ENCODE data around the gene DTNB. TPM values are rescaled to one million over a fixed set of nuclear protein-coding genes. Genes with fewer than 3 reads are reported as not detected.
A peak's percentile ranks its signal among the peaks of the same experiment; 100 is the strongest.
"Not testable (repeated sequence)": the region's sequence is repeated elsewhere in the genome, so short reads cannot be mapped to it uniquely, and the experiment has no call there.

Gene DTNB
- total and polyA plus RNA-seq, 2 donors (not counting 3 experiments of a cell fraction or from before 2014, with no cell fraction given): 11.5 to 17.0 TPM

- H3K79me2 ChIP-seq (ENCODE audit: control insufficient read depth, insufficient read depth, low read length): no peaks in the 10 kb centered on the region
- H3K4me2 ChIP-seq (ENCODE audit: insufficient read depth, low read length): no peak overlapping the region
- no peaks in the 10 kb centered on the region for H3K27me3 ChIP-seq (ENCODE audit: control insufficient read depth in 2 of 2, insufficient read depth in 2 of 2, low read length in 2 of 2)
- ChIA-PET POLR2A (no interaction called here), CTCF (interaction anchor here (1.0 to 1.2 kb wide), 2 partner anchors 9 to 62 kb away, joined by 3 to 7 read pairs; no protein-coding TSS in a partner anchor)
- no TSS peak for BruUV-seq (replicated peaks)
- dilution Hi-C loops (cut with MboI; ENCODE audit: extremely low pct_ligation_motif_present, low sequenced_read_pairs) (no loop called here), intact Hi-C loops (cut with micrococcal nuclease) (no loop called here)
- no peaks in the 10 kb centered on the region for H3K36me3 ChIP-seq (ENCODE audit: control insufficient read depth in 2 of 2, extremely low read depth in 1 of 2, insufficient read depth in 2 of 2, low read length in 2 of 2)
- peak; percentile 34 for DNase-seq (ENCODE audit: low read depth, low spot score)
- H3K9ac ChIP-seq (replicated peaks; ENCODE audit: extremely low read depth, insufficient read depth, low read length): no peak overlapping the region
- no peaks in the 10 kb centered on the region for H3K9me3 ChIP-seq (replicated peaks; ENCODE audit: control insufficient read depth, insufficient read depth, low read length)
- no peak overlapping the region for H3K4me3 ChIP-seq (replicated peaks in 1 of 3; ENCODE audit: insufficient read depth in 1 of 3, low read depth in 1 of 3, low read length in 3 of 3)
- H3K27ac ChIP-seq (ENCODE audit: insufficient read depth, low read depth, low read length): no peak overlapping the region
- H3K4me1 ChIP-seq (ENCODE audit: control insufficient read depth, extremely low read depth, insufficient read depth, low read length): peaks cover 2% of the 10 kb centered on the region
- no peaks in the 10 kb centered on the region for H3K9me1 ChIP-seq (replicated peaks; ENCODE audit: control insufficient read depth, extremely low read depth, insufficient read depth, low read length)
- no peaks in the 10 kb centered on the region for H4K20me1 ChIP-seq (replicated peaks; ENCODE audit: control insufficient read depth, extremely low read depth, insufficient read depth, low read length)
- TF ChIP-seq MAX (IDR thresholded peaks at IDR 0.05; ENCODE audit: insufficient read depth, insufficient read length) (no peak), EZH2 (IDR thresholded peaks at IDR 0.05; ENCODE audit: borderline replicate concordance, low read depth, low read length, severe bottlenecking) (no peak), POLR2A (IDR thresholded peaks at IDR 0.05; ENCODE audit: low read depth, low read length) (no peak), JUN (IDR thresholded peaks at IDR 0.05; ENCODE audit: borderline replicate concordance, insufficient read depth, insufficient read length, low read depth) (no peak), MYC (IDR thresholded peaks at IDR 0.05; ENCODE audit: low read depth, low read length) (no peak), POLR2AphosphoS5 (IDR thresholded peaks at IDR 0.05; ENCODE audit: insufficient read depth, low read depth, low read length) (no peak), GATA2 (IDR thresholded peaks at IDR 0.05; ENCODE audit: insufficient read depth, insufficient read length, low read depth, low read length) (no peak), FOS (IDR thresholded peaks at IDR 0.05; ENCODE audit: borderline replicate concordance, insufficient read depth, low read length) (no peak)
- TF ChIP-seq, protein P1, sequence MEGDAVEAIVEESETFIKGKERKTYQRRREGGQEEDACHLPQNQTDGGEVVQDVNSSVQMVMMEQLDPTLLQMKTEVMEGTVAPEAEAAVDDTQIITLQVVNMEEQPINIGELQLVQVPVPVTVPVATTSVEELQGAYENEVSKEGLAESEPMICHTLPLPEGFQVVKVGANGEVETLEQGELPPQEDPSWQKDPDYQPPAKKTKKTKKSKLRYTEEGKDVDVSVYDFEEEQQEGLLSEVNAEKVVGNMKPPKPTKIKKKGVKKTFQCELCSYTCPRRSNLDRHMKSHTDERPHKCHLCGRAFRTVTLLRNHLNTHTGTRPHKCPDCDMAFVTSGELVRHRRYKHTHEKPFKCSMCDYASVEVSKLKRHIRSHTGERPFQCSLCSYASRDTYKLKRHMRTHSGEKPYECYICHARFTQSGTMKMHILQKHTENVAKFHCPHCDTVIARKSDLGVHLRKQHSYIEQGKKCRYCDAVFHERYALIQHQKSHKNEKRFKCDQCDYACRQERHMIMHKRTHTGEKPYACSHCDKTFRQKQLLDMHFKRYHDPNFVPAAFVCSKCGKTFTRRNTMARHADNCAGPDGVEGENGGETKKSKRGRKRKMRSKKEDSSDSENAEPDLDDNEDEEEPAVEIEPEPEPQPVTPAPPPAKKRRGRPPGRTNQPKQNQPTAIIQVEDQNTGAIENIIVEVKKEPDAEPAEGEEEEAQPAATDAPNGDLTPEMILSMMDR (IDR thresholded peaks at IDR 0.05; ENCODE audit: extremely low read depth in 1 of 2, insufficient read depth in 1 of 2, low read depth in 1 of 2, low read length in 2 of 2): no peak
- no peak overlapping the region for H2AFZ ChIP-seq (ENCODE audit: low read depth, low read length)
- FAIRE-seq: peak; percentile 4
Measured at GRCh38 chr2:25602333-25602723, 71.0 kb downstream of the DTNB start.

DNA sequence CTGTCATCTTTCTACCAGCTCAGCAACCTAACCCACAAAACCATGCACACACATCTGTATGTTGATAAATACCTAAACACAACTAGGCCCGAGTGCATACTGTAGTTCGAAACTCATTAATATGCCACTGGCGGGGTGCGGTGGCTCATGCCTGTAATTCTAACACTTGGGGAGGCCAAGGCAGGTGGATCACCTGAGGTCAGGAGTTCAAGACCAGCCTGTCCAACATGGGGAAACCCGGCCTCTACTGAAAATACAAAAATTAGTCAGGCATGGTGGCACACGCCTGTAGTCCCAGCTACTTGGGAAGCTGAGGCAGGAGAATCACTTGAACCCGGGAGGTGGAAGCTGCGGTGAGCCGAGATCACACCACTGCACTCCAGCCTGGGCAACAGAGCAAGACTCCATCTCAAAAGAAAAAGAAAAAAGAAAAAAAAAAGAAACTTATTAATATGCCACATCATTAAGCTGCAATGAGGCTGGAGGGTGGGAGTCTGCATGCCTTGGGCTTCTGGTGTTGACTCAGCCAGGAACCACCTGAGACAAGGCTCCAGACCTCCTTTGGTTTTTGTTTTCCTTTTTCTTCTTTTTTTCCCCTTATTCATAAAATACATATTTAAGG is 71.6 kb downstream of the DTNB start:
- H3K27ac ChIP-seq (ENCODE audit: insufficient read depth, low read depth, low read length); H3K4me2 ChIP-seq (ENCODE audit: insufficient read depth, low read length); POLR2A ChIA-PET; BruUV-seq (replicated peaks); H3K36me3 ChIP-seq (ENCODE audit: control insufficient read depth in 2 of 2, extremely low read depth in 1 of 2, insufficient read depth in 2 of 2, low read length in 2 of 2); H3K4me3 ChIP-seq (replicated peaks in 1 of 3; ENCODE audit: insufficient read depth in 1 of 3, low read depth in 1 of 3, low read length in 3 of 3); H3K27me3 ChIP-seq (ENCODE audit: control insufficient read depth in 2 of 2, insufficient read depth in 2 of 2, low read length in 2 of 2); H4K20me1 ChIP-seq (replicated peaks; ENCODE audit: control insufficient read depth, extremely low read depth, insufficient read depth, low read length); H3K79me2 ChIP-seq (ENCODE audit: control insufficient read depth, insufficient read depth, low read length); DNase-seq (ENCODE audit: low read depth, low spot score); H3K9me1 ChIP-seq (replicated peaks; ENCODE audit: control insufficient read depth, extremely low read depth, insufficient read depth, low read length); H3K9me3 ChIP-seq (replicated peaks; ENCODE audit: control insufficient read depth, insufficient read depth, low read length); H2AFZ ChIP-seq (ENCODE audit: low read depth, low read length); FAIRE-seq; intact Hi-C loops (cut with micrococcal nuclease); H3K4me1 ChIP-seq (ENCODE audit: control insufficient read depth, extremely low read depth, insufficient read depth, low read length); dilution Hi-C loops (cut with MboI; ENCODE audit: extremely low pct_ligation_motif_present, low sequenced_read_pairs); H3K9ac ChIP-seq (replicated peaks; ENCODE audit: extremely low read depth, insufficient read depth, low read length): not testable (repeated sequence)
- CTCF ChIA-PET: interaction anchor here (0.9 to 1.2 kb wide), 3 partner anchors 9 to 63 kb away, joined by 3 to 7 read pairs (median 4); no protein-coding TSS in a partner anchor
